Dendritic cell treated with granulocyte-macrophage colony-stimulating factor and Interleukin-4, amounts not matched to agents 40 ng/mL and 50 ng/mL, for 4 days (primary cell): ENCODE data around the gene CRYGS.
"Not testable (repeated sequence)": the region's sequence is repeated elsewhere in the genome, so short reads cannot be mapped to it uniquely, and the experiment has no call there.

Source experiments
- H3K27ac Mint-ChIP-seq: one replicate; pipeline ENCODE4 v1.8.0; 2022; ENCODE audit warnings: mild to moderate bottlenecking, mixed read lengths
- H3K27me3 Mint-ChIP-seq: one replicate; pipeline ENCODE4 v1.8.0; 2022; ENCODE audit warnings: mild to moderate bottlenecking, mixed read lengths
- H3K36me3 Mint-ChIP-seq: one replicate; pipeline ENCODE4 v1.8.0; 2022; ENCODE audit warnings: low read depth, mixed read lengths
- H3K4me1 Mint-ChIP-seq: one replicate; pipeline ENCODE4 v1.8.0; 2022; ENCODE audit warnings: low read depth, mixed read lengths
- H3K4me3 Mint-ChIP-seq: one replicate; pipeline ENCODE4 v1.8.0; 2022; ENCODE audit warnings: mild to moderate bottlenecking, moderate library complexity, mixed read lengths
- H3K9me3 Mint-ChIP-seq: one replicate; pipeline ENCODE4 v1.8.0; 2022; ENCODE audit warnings: mixed read lengths
- intact Hi-C: fragments of 100-400 bp; cut with micrococcal nuclease; formaldehyde crosslinking; loops from one replicate; pipeline ENCODE4 v1.15.0; 2022

CRYGS gene

DNA sequence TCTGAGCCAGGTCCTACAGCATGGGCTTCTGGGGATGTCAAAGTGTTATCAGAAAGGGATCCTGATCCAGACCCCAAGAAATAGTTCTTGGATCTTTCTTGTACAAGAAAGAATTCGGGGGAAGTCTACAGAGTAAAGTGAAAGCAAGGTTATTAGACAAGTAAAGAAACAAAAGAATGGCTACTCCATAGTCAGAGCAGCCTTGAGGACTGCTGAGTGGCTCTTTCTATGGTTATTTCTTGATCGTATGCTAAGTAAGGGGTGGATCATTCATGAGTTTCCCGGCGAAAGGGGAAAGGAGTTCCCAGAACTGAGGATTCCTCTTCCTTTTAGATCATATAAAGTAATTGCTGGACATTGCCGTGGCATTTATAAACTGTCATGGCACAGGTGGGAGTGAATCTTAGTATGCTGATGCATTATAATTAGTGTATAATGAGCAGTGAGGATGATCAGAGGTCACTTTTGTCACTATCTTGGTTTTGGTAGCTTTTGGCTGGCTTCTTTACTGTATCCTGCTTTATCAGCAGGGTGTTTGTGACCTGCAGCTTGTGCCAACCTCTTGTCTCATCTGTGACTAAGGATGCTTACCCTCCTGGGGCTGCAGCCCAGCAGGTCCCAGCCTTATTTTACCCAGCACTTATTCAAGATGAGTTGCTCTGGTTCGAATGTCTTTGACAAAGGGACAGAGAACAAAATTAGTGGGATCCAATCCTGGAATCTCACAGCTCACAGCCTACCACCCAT, 41.0 kb downstream of the CRYGS start:
- Mint-ChIP-seq H3K36me3 (no peaks in the 10 kb centered on the region), H3K4me3 (no peak overlapping the region), H3K27me3 (peaks cover 4% of the 10 kb centered on the region), H3K4me1 (peaks cover 6% of the 10 kb centered on the region), H3K9me3 (no peaks in the 10 kb centered on the region), H3K27ac (no peak overlapping the region)
- intact Hi-C loops = no loop called here

DNA sequence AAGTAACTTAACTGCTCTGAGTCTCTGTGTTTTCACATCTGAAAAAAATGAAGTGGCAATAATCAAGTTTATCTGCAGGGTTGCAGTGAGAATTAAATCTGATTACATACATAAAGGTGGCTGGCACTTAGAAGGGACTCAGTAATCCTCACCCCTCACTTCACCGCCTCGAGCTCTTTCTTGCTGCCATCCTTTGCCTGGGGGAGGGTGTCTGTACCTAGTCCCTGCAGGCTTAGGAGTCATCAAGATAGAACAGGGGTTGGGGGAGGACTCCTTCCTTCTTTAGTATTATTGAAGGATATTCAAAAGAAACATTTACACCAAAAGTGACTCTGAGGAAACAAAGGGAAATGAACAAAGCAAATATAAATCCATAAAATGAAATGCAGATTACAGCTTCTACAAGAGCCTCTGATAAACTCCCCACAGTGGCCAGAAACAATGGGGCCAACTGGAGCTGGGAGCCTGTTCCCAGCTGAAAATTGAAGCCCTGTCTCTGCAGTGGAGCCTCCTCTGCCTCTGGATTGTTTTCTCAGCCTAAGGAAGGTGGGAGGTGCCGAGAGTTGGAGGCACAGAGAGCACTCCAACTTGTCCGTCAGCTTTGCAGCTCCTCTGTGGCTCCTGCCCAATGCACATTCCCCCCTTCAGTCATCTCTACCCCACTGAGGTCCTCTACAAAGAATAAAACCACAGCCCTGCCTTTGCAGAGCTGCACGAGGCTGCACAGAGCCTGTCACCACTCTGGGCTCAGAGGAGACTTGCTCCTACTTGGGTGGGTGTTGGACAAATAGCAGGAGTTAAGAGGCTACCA, 41.8 kb downstream of the CRYGS start:
- no peaks in the 10 kb centered on the region for H3K9me3 Mint-ChIP-seq
- H3K27me3 Mint-ChIP-seq = peaks cover 4% of the 10 kb centered on the region
- no peaks in the 10 kb centered on the region for H3K36me3 Mint-ChIP-seq
- H3K4me3 Mint-ChIP-seq = no peak overlapping the region
- intact Hi-C loops = no loop called here
- peaks cover 6% of the 10 kb centered on the region for H3K4me1 Mint-ChIP-seq
- H3K27ac Mint-ChIP-seq = no peak overlapping the region

DNA sequence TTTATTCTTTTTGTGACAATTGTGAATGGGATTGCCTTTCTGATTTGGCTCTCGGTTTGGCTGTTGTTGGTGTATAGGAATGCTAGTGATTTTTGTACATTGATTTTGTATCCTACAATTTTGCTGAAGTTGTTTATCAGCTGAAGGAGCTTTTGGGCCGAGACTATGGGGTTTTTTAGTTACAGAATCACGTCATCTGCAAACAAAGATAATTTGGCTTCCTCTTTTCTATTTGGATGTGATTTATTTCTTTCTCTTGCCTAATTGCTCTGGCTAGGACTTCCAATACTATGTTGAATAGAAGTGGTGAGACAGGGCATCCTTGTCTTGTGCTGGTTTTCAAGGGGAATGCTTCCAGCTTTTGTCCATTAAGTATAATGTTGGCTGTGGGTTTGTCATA, 44.2 kb downstream of the CRYGS start:
- H3K4me3 Mint-ChIP-seq, intact Hi-C loops, H3K27ac Mint-ChIP-seq, H3K9me3 Mint-ChIP-seq, H3K27me3 Mint-ChIP-seq, H3K36me3 Mint-ChIP-seq: not testable (repeated sequence)
- peaks cover 12% of the 10 kb centered on the region for H3K4me1 Mint-ChIP-seq

DNA sequence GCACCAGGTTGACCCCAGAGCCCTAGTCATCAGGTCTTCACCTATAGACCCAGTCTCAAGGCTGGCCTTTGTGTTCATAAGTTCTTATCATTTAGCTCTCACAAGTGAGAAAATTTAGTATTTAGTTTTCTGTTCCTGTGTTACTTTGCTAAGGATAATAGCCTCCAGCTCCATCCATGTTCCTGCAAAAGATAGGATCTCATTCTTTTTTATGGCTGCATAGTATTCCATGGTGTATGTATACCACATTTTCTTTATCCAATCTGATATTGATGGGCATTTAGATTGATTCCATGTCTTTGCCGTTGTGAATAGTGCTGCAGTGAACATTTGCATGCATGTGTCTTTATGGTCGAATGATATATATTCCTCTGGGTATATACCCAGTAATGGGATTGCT, 46.2 kb downstream of the CRYGS start:
- H3K4me3 Mint-ChIP-seq, H3K9me3 Mint-ChIP-seq, H3K27me3 Mint-ChIP-seq, H3K27ac Mint-ChIP-seq, intact Hi-C loops, H3K36me3 Mint-ChIP-seq: not testable (repeated sequence)
- peaks cover 14% of the 10 kb centered on the region for H3K4me1 Mint-ChIP-seq

DNA sequence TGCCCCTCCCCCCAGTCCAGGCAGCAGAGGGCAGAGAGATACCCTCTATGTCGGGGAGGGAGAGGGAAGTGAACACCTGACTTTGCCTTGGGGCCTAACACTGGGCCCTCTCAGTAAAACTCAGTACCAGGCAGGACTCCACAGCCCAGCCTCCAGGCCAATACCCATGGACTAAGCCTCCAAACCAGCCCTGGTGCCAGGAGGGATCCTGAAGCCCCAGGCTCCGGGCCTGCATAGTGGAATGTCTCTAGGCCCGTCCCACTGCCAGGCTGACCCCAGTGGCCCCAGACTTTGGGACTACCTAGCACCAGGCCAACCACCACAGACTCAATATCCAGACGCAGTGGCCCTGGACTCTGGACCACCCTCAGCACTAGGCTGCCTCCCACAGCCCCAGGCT, 46.6 kb downstream of the CRYGS start:
- Mint-ChIP-seq H3K4me3 (no peak overlapping the region), H3K9me3 (no peaks in the 10 kb centered on the region), H3K36me3 (no peaks in the 10 kb centered on the region), H3K27me3 (peaks cover 2% of the 10 kb centered on the region), H3K27ac (no peak overlapping the region), H3K4me1 (peaks cover 10% of the 10 kb centered on the region)
- intact Hi-C loops = no loop called here

DNA sequence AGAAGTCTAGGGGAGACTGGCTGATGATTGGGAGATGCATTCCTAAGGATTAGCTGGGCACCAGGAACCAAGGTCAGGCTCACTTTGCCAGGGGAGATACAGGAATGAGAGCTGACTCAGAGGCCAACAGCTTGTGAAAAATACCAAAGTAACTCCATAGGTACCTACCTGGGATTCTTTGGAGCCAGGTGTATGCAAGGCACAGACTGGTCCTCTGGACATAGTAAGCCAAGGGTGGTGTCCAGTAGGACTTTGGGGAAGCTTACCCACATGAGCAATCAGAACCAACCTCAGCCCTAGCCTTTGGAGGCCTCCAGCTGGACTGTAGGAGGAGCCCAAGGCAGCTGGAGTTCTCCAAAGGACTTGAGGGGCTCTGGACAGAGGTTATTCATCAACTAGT, 47.5 kb downstream of the CRYGS start:
- no peak overlapping the region for H3K4me3 Mint-ChIP-seq
- intact Hi-C loops = no loop called here
- H3K4me1 Mint-ChIP-seq = peaks cover 9% of the 10 kb centered on the region
- H3K9me3 Mint-ChIP-seq = no peaks in the 10 kb centered on the region
- H3K27ac Mint-ChIP-seq = no peak overlapping the region
- no peaks in the 10 kb centered on the region for H3K36me3 Mint-ChIP-seq
- H3K27me3 Mint-ChIP-seq = no peaks in the 10 kb centered on the region

- Mint-ChIP-seq H3K27me3 (peaks cover 2% of the 10 kb centered on the region), H3K9me3 (no peaks in the 10 kb centered on the region), H3K36me3 (no peaks in the 10 kb centered on the region), H3K4me3 (no peak overlapping the region), H3K4me1 (peaks cover 9% of the 10 kb centered on the region), H3K27ac (no peak overlapping the region)
- intact Hi-C loops = no loop called here
These were observed 48.2 kb downstream of the CRYGS start for GRCh38 chr3:186496016-186496415.

DNA sequence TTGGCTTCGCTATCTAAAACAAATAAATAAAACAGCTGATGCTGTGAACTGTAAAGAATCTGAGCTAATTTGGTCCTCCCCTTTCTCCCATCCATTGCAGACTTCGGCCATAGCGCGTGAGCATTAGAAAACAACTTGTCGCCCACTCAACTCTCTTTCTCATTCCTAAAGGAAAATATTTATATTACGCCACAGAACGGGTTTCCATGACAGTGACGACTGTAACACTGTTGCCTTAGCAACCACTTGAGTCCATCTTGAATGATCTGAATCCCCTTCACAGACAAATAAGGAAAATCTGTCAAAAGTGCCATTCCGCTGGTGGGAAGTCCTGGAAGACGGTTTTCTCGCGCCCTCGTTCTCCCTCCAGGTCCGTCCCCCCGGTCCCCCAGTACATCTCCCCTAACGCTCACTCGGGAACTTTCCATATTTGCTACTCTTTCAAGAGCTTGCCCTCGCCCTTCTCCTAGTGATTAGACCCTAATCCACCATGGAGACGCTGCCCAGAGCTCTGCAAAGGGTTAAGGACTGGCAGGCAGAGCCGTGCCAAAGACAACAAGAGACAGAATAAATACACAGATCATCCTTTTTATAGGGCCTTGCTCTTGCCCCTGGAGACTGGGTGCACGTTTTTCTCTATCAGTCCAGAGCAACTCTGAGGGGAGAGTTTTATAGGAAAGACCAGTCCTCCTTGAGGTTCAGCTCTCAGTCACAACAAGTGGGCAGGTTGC, 50.5 kb downstream of the CRYGS start:
- intact Hi-C loops = no loop called here
- H3K4me1 Mint-ChIP-seq = peaks cover 9% of the 10 kb centered on the region
- H3K4me3 Mint-ChIP-seq = no peak overlapping the region
- H3K27me3 Mint-ChIP-seq = peaks cover 2% of the 10 kb centered on the region
- H3K36me3 Mint-ChIP-seq = no peaks in the 10 kb centered on the region
- no peaks in the 10 kb centered on the region for H3K9me3 Mint-ChIP-seq
- no peak overlapping the region for H3K27ac Mint-ChIP-seq

- H3K36me3 Mint-ChIP-seq = no peaks in the 10 kb centered on the region
- H3K9me3 Mint-ChIP-seq = no peaks in the 10 kb centered on the region
These were observed 51.7 kb downstream of the CRYGS start for GRCh38 chr3:186492385-186492984.

GRCh38 chr3:186489507-186489906, 54.7 kb downstream of the CRYGS start:
- no peaks in the 10 kb centered on the region for H3K9me3 Mint-ChIP-seq
- H3K36me3 Mint-ChIP-seq = no peaks in the 10 kb centered on the region
- intact Hi-C loops = no loop called here
- no peak overlapping the region for H3K27ac Mint-ChIP-seq
- H3K27me3 Mint-ChIP-seq = peaks cover 2% of the 10 kb centered on the region
- no peaks in the 10 kb centered on the region for H3K4me1 Mint-ChIP-seq
- no peak overlapping the region for H3K4me3 Mint-ChIP-seq

More at GRCh38 chr3:186492385-186492984, 51.7 kb downstream of the CRYGS start:
- Mint-ChIP-seq H3K4me3 (no peak overlapping the region), H3K27me3 (peaks cover 2% of the 10 kb centered on the region), H3K4me1 (peaks cover 9% of the 10 kb centered on the region), H3K27ac (no peak overlapping the region)
- intact Hi-C loops = no loop called here
